SK-N-SH treated with all-trans-retinoic acid at 6 μM for 48 hours (cell line): ENCODE data around the gene FBP2.

ENCODE experiments used
- ATAC-seq: fragments of 200-7000 bp; cut with Tn5 transposase; 3 replicates; pipeline ENCODE4 v1.9.1; 2020; ENCODE audit warnings: mild to moderate bottlenecking, moderate library complexity
- ARNTL ChIP-seq: fragments of 450-650 bp; formaldehyde crosslinking; IDR thresholded peaks from 2 replicates; pipeline ENCODE4 v1.5.0; 2020; ENCODE audit warnings: low read depth, mild to moderate bottlenecking, moderate library complexity, borderline replicate concordance
- BACH2 ChIP-seq: fragments of 250-450 bp; sonication (Bioruptor Pico); IDR thresholded peaks from 2 replicates; pipeline ENCODE4 v1.9.0; 2021; ENCODE audit warnings: mild to moderate bottlenecking, borderline replicate concordance
- CSDC2 ChIP-seq: fragments of 250-450 bp; sonication (Bioruptor Pico); IDR thresholded peaks from 2 replicates; pipeline ENCODE4 v1.5.0; 2020; ENCODE audit warnings: mild to moderate bottlenecking, moderate library complexity
- ESRRG ChIP-seq: fragments of 250-450 bp; sonication (Bioruptor Pico); IDR thresholded peaks from 2 replicates; pipeline ENCODE4 v1.6.1; 2021; ENCODE audit warnings: mild to moderate bottlenecking
- GLIS3 ChIP-seq: fragments of 250-450 bp; sonication (Bioruptor Pico); IDR thresholded peaks from 2 replicates; pipeline ENCODE4 v1.5.0; 2020; ENCODE audit warnings: mild to moderate bottlenecking, moderate library complexity
- ISL1 ChIP-seq: fragments of 250-450 bp; sonication (Bioruptor Pico); IDR thresholded peaks from 2 replicates; pipeline ENCODE4 v2.1.2; 2022; ENCODE audit warnings: mild to moderate bottlenecking, moderate library complexity
- PPARA ChIP-seq: fragments of 250-450 bp; sonication (Bioruptor Pico); IDR thresholded peaks from 2 replicates; pipeline ENCODE4 v1.5.0; 2020; ENCODE audit warnings: mild to moderate bottlenecking, borderline replicate concordance
- RARB ChIP-seq: fragments of 250-450 bp; sonication (Bioruptor Pico); IDR thresholded peaks from 2 replicates; pipeline ENCODE4 v1.8.0; 2021; ENCODE audit warnings: mild to moderate bottlenecking, moderate library complexity
- TCF4 ChIP-seq: fragments of 250-450 bp; sonication (Bioruptor Pico); IDR thresholded peaks from 2 replicates; pipeline ENCODE4 v1.8.0; 2021; ENCODE audit warnings: mild to moderate bottlenecking, moderate library complexity, borderline replicate concordance
- TOX ChIP-seq: fragments of 250-450 bp; sonication (Bioruptor Pico); IDR thresholded peaks from 2 replicates; pipeline ENCODE4 v1.8.0; 2021; ENCODE audit warnings: mild to moderate bottlenecking, moderate library complexity, borderline replicate concordance
- ZC3H10 ChIP-seq: fragments of 250-450 bp; sonication (Bioruptor Pico); IDR thresholded peaks from 2 replicates; pipeline ENCODE4 v1.5.1; 2021; ENCODE audit warnings: mild to moderate bottlenecking, moderate library complexity
- ZFP3 ChIP-seq: fragments of 250-450 bp; sonication (Bioruptor Pico); IDR thresholded peaks from 2 replicates; pipeline ENCODE4 v1.5.0; 2020; ENCODE audit warnings: mild to moderate bottlenecking, moderate library complexity
- ZFP30 ChIP-seq: fragments of 450-650 bp; formaldehyde crosslinking; IDR thresholded peaks from 2 replicates; pipeline ENCODE4 v1.5.0; 2022; ENCODE audit warnings: mild to moderate bottlenecking, moderate library complexity
- ZNF565 ChIP-seq: fragments of 450-650 bp; formaldehyde crosslinking; conservative IDR thresholded peaks from 2 replicates; pipeline ENCODE4 v1.5.0; 2020; ENCODE audit warnings: low read depth, mild to moderate bottlenecking, moderate library complexity
- ZNF70 ChIP-seq: fragments of 450-650 bp; formaldehyde crosslinking; IDR thresholded peaks from 2 replicates; pipeline ENCODE4 v1.5.0; 2020; ENCODE audit warnings: mild to moderate bottlenecking, moderate library complexity
- ZNF8 ChIP-seq: fragments of 450-650 bp; formaldehyde crosslinking; IDR thresholded peaks from 2 replicates; pipeline ENCODE4 v1.5.0; 2020; ENCODE audit warnings: mild to moderate bottlenecking, moderate library complexity
- TF ChIP-seq, protein P1 (sequence below): fragments of 250-450 bp; sonication (Bioruptor Pico); IDR thresholded peaks from 2 replicates; pipeline ENCODE4 v1.5.0; 2020; ENCODE audit warnings: mild to moderate bottlenecking, moderate library complexity
- TF ChIP-seq, protein P2 (sequence below): fragments of 250-450 bp; sonication (Bioruptor Pico); IDR thresholded peaks from 2 replicates; pipeline ENCODE4 v1.8.0; 2021; ENCODE audit warnings: low read depth, mild to moderate bottlenecking, moderate library complexity, borderline replicate concordance
- TF ChIP-seq, protein P3 (sequence below): fragments of 250-450 bp; sonication (Bioruptor Pico); IDR thresholded peaks from 2 replicates; pipeline ENCODE4 v1.5.1; 2021; ENCODE audit warnings: mild to moderate bottlenecking, moderate library complexity
- TF ChIP-seq, protein P4 (sequence below): fragments of 250-450 bp; sonication (Bioruptor Pico); IDR thresholded peaks from 2 replicates; pipeline ENCODE4 v1.5.1; 2020; ENCODE audit warnings: low read depth, mild to moderate bottlenecking, moderate library complexity
- TF ChIP-seq, protein P5 (sequence below): fragments of 250-450 bp; sonication (Bioruptor Pico); IDR thresholded peaks from 2 replicates; pipeline ENCODE4 v1.8.0; 2020; ENCODE audit warnings: mild to moderate bottlenecking, moderate library complexity, borderline replicate concordance

Gene FBP2

DNA sequence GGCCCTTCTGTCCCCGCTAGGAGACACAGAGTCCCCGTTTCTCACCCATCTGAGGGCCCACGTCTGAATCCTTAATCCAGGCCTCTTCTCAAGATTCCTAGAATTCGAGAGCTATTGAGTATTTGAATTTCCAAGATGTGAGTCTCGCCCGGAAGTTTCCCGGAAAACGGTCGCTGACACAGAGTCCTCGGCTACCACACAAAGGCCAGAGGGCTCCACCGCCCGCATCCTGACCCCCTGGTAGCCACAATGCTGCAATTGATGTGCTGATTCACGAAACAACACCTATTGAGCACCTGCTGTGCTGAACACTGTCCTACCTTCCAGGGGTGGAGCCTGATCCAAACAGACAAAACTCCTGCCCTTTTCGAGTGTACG lies 46.4 kb upstream of the FBP2 start:
- ATAC-seq, result no peak
- TF ChIP-seq TOX, result no peak
- TF ChIP-seq GLIS3, result no peak
- TF ChIP-seq ZC3H10, result no peak
- no peak for TF ChIP-seq ESRRG (CRISPR knock-in tag)
- TF ChIP-seq, protein P1, sequence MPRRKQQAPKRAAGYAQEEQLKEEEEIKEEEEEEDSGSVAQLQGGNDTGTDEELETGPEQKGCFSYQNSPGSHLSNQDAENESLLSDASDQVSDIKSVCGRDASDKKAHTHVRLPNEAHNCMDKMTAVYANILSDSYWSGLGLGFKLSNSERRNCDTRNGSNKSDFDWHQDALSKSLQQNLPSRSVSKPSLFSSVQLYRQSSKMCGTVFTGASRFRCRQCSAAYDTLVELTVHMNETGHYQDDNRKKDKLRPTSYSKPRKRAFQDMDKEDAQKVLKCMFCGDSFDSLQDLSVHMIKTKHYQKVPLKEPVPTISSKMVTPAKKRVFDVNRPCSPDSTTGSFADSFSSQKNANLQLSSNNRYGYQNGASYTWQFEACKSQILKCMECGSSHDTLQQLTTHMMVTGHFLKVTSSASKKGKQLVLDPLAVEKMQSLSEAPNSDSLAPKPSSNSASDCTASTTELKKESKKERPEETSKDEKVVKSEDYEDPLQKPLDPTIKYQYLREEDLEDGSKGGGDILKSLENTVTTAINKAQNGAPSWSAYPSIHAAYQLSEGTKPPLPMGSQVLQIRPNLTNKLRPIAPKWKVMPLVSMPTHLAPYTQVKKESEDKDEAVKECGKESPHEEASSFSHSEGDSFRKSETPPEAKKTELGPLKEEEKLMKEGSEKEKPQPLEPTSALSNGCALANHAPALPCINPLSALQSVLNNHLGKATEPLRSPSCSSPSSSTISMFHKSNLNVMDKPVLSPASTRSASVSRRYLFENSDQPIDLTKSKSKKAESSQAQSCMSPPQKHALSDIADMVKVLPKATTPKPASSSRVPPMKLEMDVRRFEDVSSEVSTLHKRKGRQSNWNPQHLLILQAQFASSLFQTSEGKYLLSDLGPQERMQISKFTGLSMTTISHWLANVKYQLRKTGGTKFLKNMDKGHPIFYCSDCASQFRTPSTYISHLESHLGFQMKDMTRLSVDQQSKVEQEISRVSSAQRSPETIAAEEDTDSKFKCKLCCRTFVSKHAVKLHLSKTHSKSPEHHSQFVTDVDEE (CRISPR knock-in tag), result no peak
- TF ChIP-seq, protein P2, sequence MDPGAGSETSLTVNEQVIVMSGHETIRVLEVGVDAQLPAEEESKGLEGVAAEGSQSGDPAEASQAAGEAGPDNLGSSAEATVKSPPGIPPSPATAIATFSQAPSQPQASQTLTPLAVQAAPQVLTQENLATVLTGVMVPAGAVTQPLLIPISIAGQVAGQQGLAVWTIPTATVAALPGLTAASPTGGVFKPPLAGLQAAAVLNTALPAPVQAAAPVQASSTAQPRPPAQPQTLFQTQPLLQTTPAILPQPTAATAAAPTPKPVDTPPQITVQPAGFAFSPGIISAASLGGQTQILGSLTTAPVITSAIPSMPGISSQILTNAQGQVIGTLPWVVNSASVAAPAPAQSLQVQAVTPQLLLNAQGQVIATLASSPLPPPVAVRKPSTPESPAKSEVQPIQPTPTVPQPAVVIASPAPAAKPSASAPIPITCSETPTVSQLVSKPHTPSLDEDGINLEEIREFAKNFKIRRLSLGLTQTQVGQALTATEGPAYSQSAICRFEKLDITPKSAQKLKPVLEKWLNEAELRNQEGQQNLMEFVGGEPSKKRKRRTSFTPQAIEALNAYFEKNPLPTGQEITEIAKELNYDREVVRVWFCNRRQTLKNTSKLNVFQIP (CRISPR knock-in tag), result no peak
- no peak for TF ChIP-seq PPARA (CRISPR knock-in tag)
- TF ChIP-seq ZFP30 (CRISPR knock-in tag), result no peak
- TF ChIP-seq, protein P3, sequence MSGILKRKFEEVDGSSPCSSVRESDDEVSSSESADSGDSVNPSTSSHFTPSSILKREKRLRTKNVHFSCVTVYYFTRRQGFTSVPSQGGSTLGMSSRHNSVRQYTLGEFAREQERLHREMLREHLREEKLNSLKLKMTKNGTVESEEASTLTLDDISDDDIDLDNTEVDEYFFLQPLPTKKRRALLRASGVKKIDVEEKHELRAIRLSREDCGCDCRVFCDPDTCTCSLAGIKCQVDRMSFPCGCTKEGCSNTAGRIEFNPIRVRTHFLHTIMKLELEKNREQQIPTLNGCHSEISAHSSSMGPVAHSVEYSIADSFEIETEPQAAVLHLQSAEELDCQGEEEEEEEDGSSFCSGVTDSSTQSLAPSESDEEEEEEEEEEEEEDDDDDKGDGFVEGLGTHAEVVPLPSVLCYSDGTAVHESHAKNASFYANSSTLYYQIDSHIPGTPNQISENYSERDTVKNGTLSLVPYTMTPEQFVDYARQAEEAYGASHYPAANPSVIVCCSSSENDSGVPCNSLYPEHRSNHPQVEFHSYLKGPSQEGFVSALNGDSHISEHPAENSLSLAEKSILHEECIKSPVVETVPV (CRISPR knock-in tag), result no peak
- TF ChIP-seq TCF4 (CRISPR knock-in tag), result no peak
- TF ChIP-seq ZNF70 (CRISPR knock-in tag), result no peak
- TF ChIP-seq ZNF8, result no peak
- TF ChIP-seq, protein P4, sequence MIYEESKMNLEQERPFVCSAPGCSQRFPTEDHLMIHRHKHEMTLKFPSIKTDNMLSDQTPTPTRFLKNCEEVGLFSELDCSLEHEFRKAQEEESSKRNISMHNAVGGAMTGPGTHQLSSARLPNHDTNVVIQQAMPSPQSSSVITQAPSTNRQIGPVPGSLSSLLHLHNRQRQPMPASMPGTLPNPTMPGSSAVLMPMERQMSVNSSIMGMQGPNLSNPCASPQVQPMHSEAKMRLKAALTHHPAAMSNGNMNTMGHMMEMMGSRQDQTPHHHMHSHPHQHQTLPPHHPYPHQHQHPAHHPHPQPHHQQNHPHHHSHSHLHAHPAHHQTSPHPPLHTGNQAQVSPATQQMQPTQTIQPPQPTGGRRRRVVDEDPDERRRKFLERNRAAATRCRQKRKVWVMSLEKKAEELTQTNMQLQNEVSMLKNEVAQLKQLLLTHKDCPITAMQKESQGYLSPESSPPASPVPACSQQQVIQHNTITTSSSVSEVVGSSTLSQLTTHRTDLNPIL (CRISPR knock-in tag), result no peak
- TF ChIP-seq ZNF565, result no peak
- TF ChIP-seq CSDC2, result no peak
- TF ChIP-seq, protein P5, sequence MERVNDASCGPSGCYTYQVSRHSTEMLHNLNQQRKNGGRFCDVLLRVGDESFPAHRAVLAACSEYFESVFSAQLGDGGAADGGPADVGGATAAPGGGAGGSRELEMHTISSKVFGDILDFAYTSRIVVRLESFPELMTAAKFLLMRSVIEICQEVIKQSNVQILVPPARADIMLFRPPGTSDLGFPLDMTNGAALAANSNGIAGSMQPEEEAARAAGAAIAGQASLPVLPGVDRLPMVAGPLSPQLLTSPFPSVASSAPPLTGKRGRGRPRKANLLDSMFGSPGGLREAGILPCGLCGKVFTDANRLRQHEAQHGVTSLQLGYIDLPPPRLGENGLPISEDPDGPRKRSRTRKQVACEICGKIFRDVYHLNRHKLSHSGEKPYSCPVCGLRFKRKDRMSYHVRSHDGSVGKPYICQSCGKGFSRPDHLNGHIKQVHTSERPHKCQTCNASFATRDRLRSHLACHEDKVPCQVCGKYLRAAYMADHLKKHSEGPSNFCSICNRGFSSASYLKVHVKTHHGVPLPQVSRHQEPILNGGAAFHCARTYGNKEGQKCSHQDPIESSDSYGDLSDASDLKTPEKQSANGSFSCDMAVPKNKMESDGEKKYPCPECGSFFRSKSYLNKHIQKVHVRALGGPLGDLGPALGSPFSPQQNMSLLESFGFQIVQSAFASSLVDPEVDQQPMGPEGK (CRISPR knock-in tag), result no peak
- TF ChIP-seq ISL1 (CRISPR knock-in tag), result no peak
- no peak for TF ChIP-seq BACH2 (CRISPR knock-in tag)
- TF ChIP-seq ZFP3, result no peak
- TF ChIP-seq, all 23 proteins: peak for 0

DNA sequence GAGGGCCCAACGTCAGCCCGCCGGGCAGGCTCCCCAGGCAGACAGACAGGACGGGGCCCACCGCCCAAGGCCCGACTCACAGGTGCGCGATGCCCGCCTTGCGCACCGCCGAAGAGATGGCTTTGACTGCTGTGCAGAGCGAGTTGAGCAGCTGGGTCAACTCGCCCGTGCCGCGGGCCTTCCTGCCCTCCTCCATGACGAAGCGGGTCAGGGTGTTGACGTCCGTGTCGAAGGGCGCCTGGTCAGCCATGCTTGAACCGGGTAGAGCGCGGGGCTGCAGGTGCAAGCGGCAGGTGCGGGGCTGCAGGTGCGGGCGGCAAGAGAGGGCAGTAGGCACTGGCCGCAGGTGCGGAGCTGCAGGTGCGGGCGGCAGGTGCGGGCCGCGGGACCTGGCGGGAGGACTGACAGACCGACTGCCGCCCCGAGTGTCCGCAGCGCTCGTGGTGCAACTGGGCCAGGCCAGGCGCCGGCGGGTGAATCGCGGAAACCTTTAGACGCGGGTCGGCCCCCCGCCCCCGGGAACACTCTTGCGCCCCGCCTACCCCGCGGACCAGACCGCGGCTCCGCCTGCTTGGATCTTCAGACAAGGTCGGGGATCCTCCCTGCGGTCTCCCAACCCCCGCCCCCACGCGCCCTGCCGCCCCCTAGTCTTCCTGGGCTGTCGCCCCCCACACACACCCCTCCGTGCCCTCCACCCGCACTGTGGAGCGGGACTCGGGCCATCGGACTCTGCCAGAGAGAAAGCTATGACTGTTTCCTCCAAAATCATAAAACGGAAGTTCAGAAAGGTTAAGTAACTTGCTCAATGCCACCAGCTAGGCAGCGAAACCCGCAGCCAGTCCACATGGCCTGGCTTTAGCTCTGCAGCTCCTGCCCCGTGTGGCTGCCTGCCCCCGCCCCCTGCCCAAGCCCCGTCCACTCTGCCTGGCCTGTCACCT lies 45.7 kb upstream of the FBP2 start, which contains the start of gene FBP1:
FBP1 (minus strand) TSS at position 458 of the 938 bp plus-strand sequence; CDS start at position 250, 208 bp downstream.
- TF ChIP-seq ZFP3, result no peak
- TF ChIP-seq, protein P1 (CRISPR knock-in tag), result no peak
- no peak for TF ChIP-seq RARB (CRISPR knock-in tag)
- no peak for TF ChIP-seq ESRRG (CRISPR knock-in tag)
- TF ChIP-seq ARNTL (CRISPR knock-in tag), result no peak
- no peak for ATAC-seq
